ENCODE data around the gene YIPF3. TPM values are rescaled to one million over a fixed set of nuclear protein-coding genes. Genes with fewer than 3 reads are reported as not detected.

Gene YIPF3
- total RNA-seq, 1 donor from 2014 or later = 133 TPM

DNA sequence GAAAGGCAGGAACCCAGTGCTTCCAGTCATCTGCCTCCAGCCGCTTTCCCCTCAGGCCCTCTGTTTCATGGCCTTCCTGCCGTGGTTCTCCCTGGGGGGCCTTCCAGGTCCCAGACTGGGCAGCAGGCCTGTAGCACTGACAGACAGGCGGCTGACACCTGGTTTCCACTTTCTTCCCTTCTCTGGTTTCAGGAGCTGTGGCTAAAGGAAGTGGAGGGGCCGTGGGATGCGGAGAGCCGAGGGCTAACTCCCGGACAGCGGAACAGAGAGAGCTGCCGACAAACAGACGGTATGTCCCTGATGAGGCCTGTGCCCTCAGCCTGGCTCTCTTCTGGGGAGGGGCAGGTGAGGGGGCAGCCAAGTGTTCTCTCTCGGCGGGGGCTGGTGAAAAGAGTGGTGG is 19.0 kb downstream of the YIPF3 start:
- Mint-ChIP-seq H3K27ac (ENCODE audit: unreplicated experiment) (no peak overlapping the region), H3K27me3 (ENCODE audit: low read depth) (no peaks in the 10 kb centered on the region), H3K4me1 (ENCODE audit: low read depth) (peaks cover 41% of the 10 kb centered on the region), H3K4me3 (ENCODE audit: unreplicated experiment) (no peak overlapping the region), H3K9me3 (ENCODE audit: low read depth) (no peaks in the 10 kb centered on the region), H3K36me3 (ENCODE audit: low read depth) (peaks cover 16% of the 10 kb centered on the region)
- TF ChIP-seq, protein P1, sequence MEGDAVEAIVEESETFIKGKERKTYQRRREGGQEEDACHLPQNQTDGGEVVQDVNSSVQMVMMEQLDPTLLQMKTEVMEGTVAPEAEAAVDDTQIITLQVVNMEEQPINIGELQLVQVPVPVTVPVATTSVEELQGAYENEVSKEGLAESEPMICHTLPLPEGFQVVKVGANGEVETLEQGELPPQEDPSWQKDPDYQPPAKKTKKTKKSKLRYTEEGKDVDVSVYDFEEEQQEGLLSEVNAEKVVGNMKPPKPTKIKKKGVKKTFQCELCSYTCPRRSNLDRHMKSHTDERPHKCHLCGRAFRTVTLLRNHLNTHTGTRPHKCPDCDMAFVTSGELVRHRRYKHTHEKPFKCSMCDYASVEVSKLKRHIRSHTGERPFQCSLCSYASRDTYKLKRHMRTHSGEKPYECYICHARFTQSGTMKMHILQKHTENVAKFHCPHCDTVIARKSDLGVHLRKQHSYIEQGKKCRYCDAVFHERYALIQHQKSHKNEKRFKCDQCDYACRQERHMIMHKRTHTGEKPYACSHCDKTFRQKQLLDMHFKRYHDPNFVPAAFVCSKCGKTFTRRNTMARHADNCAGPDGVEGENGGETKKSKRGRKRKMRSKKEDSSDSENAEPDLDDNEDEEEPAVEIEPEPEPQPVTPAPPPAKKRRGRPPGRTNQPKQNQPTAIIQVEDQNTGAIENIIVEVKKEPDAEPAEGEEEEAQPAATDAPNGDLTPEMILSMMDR (IDR thresholded peaks at IDR 0.05) = no peak
- no peak for DNase-seq (ENCODE audit: low spot score)

DNA sequence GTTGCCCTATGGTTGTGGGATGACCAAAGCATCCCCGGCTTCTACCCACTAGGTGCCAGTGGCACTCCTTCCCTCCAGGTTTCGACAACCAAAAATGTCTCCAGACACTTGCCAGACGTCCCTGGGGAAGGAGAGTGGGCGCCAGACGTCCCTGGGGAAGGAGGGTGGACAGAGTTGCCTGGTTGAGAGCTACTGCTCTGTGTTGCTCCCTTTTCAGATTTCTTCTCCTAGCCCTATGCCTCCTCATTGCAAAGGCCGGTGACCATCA is 19.7 kb downstream of the YIPF3 start:
- H3K4me1 Mint-ChIP-seq (ENCODE audit: low read depth) = peaks cover 48% of the 10 kb centered on the region
- TF ChIP-seq, protein P1 (IDR thresholded peaks at IDR 0.05) = no peak
- no peaks in the 10 kb centered on the region for H3K27me3 Mint-ChIP-seq (ENCODE audit: low read depth)
- H3K27ac Mint-ChIP-seq (ENCODE audit: unreplicated experiment) = no peak overlapping the region
- H3K36me3 Mint-ChIP-seq (ENCODE audit: low read depth) = peaks cover 16% of the 10 kb centered on the region
- no peak overlapping the region for H3K4me3 Mint-ChIP-seq (ENCODE audit: unreplicated experiment)
- no peaks in the 10 kb centered on the region for H3K9me3 Mint-ChIP-seq (ENCODE audit: low read depth)
- DNase-seq (ENCODE audit: low spot score) = no peak

DNA sequence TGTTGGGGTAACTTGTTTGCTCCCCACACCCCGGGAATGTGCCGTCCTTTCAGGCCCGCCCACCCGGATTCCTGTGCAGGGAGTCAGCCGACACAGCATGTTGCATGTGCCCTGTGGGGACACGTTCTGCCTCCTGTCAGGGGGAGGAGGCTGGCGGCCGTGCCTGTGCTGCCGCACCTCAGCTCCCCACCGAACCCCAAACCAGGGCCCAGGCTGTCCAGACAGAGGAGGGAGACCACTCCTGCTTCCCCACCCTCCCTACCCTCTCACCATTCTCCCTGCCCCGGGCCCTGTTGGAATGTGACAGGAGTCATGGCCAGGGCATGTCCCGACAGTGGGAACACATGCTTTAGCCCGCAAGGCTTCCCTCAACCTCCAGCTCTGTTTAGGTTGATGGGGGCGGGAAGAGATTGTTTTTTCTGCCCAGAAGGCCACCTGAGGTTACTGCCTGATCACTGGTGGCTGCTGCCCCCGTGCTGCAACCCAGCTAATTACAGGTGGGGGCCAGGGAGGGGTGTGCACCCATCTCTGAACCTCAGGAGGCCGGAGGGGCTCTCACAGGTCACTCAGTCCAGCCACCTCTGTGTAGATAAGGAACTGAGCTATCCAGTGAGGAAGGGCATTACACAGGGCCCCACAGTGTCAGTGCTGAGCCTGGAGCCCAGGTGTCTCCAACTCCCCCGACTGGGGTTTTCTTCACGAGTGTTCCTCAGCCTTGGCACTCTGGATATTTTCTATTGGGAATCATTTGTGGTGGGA is 20.2 kb downstream of the YIPF3 start:
- no peak for DNase-seq (ENCODE audit: low spot score)
- Mint-ChIP-seq H3K9me3 (ENCODE audit: low read depth) (no peaks in the 10 kb centered on the region), H3K27me3 (ENCODE audit: low read depth) (no peaks in the 10 kb centered on the region), H3K36me3 (ENCODE audit: low read depth) (peaks cover 13% of the 10 kb centered on the region), H3K27ac (ENCODE audit: unreplicated experiment) (peak overlapping the region; percentile 59), H3K4me1 (ENCODE audit: low read depth) (peaks cover 52% of the 10 kb centered on the region), H3K4me3 (ENCODE audit: unreplicated experiment) (no peak overlapping the region)
- TF ChIP-seq, protein P1 (IDR thresholded peaks at IDR 0.05) = peak; percentile 81

DNA sequence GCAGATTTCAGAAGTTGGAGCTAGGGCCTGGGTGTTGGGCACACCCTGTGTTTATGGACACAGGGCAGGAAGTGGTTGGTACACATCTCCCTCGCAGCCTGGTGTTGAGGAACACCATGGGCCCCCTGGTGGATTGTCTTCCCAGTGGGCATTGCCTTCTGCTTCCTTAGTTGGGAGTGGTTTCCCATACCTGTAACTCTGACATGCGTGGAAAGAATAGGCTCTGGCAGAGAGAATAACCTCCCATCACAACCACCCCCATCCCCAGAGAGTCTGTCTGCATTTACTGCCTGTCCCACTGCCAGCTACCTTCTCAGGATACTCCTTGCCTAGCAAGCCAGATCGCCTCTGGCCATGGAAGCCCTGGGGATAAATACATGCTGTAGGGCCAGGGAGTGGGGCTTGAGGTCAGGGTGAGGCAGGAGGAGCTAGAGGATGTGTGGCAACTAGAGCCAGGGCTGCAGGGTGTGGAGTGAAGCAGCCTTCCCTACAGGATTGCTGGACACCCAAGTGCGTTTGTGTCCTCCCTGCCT is 21.3 kb downstream of the YIPF3 start:
- no peak overlapping the region for H3K4me3 Mint-ChIP-seq (ENCODE audit: unreplicated experiment)
- H3K36me3 Mint-ChIP-seq (ENCODE audit: low read depth) = peaks cover 8% of the 10 kb centered on the region
- H3K27ac Mint-ChIP-seq (ENCODE audit: unreplicated experiment) = peak overlapping the region; percentile 59
- no peaks in the 10 kb centered on the region for H3K9me3 Mint-ChIP-seq (ENCODE audit: low read depth)
- TF ChIP-seq, protein P1 (IDR thresholded peaks at IDR 0.05) = peak; percentile 63
- peaks cover 52% of the 10 kb centered on the region for H3K4me1 Mint-ChIP-seq (ENCODE audit: low read depth)
- no peaks in the 10 kb centered on the region for H3K27me3 Mint-ChIP-seq (ENCODE audit: low read depth)
- DNase-seq (ENCODE audit: low spot score) = no peak

DNA sequence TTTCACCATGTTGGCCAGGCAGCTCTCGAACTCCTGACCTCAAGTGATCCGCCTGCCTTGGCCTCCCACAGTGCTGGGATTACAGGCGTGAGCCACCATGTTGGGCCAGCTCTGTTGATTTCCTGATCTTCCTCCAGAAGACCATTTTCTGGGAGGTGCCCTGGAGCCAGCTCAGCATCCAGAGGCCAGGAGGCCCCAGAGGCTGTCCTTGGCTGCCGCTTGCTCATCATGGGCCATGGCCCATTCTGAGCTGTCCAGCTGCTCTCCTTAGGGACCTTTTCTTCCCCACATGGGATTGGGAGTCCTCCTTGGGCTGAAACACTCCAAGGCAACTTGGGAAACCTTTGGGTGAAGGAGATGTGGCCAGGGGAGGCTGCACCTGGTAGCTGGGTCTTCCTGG is 22.0 kb downstream of the YIPF3 start:
- no peak overlapping the region for H3K4me3 Mint-ChIP-seq (ENCODE audit: unreplicated experiment)
- peaks cover 5% of the 10 kb centered on the region for H3K36me3 Mint-ChIP-seq (ENCODE audit: low read depth)
- H3K4me1 Mint-ChIP-seq (ENCODE audit: low read depth) = peaks cover 57% of the 10 kb centered on the region

More for the DNA sequence above, 22.0 kb downstream of the YIPF3 start:
- TF ChIP-seq, protein P1 (IDR thresholded peaks at IDR 0.05) = no peak
- Mint-ChIP-seq H3K27ac (ENCODE audit: unreplicated experiment) (no peak overlapping the region), H3K9me3 (ENCODE audit: low read depth) (no peaks in the 10 kb centered on the region), H3K27me3 (ENCODE audit: low read depth) (no peaks in the 10 kb centered on the region)
- no peak for DNase-seq (ENCODE audit: low spot score)
